ENCODE data around the gene GNAT2.

DNA sequence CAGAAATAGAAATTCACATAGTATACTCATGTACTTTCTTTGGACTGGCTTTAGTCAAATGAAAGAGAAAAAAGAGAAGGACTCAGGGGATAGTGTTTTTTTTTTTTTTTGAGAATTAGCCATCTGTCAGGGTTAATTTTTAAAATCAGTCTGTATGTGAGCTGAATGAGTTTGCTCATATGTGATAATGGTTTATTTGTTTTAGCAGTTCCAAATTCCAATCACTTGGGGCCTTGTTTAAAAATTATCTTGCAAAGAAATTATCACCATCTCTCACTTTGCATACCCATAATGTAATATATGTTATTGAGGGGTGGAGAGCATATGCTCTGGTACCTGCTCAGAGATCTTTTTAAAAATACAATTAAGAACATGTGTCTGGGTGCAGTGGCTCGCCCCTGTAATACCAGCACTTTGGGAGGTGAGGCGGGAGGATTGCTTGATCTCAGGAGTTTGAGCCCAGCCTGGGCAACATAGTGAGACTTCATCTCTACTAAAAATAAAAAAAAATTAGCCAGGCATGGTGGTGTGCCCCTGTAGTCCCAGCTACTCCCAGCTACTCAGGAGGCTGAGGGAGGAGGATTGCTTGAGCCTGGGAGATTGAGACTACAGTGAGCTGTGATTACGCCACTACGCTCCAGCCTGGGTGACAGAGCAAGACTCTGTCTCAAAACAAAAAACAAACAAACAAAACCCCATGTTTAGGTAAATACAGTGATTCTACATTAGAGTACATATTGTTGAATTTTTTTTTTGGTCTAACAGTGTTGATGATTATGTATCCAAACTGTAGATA is 51.3 kb downstream of the GNAT2 start:
- TF ChIP-seq, protein P1, sequence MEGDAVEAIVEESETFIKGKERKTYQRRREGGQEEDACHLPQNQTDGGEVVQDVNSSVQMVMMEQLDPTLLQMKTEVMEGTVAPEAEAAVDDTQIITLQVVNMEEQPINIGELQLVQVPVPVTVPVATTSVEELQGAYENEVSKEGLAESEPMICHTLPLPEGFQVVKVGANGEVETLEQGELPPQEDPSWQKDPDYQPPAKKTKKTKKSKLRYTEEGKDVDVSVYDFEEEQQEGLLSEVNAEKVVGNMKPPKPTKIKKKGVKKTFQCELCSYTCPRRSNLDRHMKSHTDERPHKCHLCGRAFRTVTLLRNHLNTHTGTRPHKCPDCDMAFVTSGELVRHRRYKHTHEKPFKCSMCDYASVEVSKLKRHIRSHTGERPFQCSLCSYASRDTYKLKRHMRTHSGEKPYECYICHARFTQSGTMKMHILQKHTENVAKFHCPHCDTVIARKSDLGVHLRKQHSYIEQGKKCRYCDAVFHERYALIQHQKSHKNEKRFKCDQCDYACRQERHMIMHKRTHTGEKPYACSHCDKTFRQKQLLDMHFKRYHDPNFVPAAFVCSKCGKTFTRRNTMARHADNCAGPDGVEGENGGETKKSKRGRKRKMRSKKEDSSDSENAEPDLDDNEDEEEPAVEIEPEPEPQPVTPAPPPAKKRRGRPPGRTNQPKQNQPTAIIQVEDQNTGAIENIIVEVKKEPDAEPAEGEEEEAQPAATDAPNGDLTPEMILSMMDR (IDR thresholded peaks at IDR 0.05 in 4 of 5, conservative IDR thresholded peaks at IDR 0.05 in 1 of 5) = no peak
- TF ChIP-seq POLR2A (IDR thresholded peaks at IDR 0.05) = no peak
